Liver (tissue), 9 donors: ENCODE data around the gene PSME2. TPM values are rescaled to one million over a fixed set of nuclear protein-coding genes. Genes with fewer than 3 reads are reported as not detected.
A peak's percentile ranks its signal among the peaks of the same experiment; 100 is the strongest.

Experiments
- DNase-seq: peaks from one replicate; pipeline ENCODE4 v3.0.0-alpha.2; 2017; ENCODE audit warnings: low spot score
- H3K27ac ChIP-seq, 2 donors: one replicate each; pipeline ENCODE4 v1.7.0; 2013; ENCODE audit warnings: inconsistent platforms in 2 of 2, low read length in 2 of 2, control low read depth in 1 of 2, low read depth in 1 of 2, mild to moderate bottlenecking in 1 of 2
- H3K27me3 ChIP-seq, 4 donors: one replicate each; pipeline versions ENCODE4 v1.6.1 to v1.7.0; 2013; ENCODE audit warnings: low read length in 3 of 4, inconsistent platforms in 1 of 4, mild to moderate bottlenecking in 1 of 4, moderate library complexity in 1 of 4; ENCODE audit not compliant: control insufficient read depth in 4 of 4, insufficient read depth in 4 of 4
- H3K36me3 ChIP-seq, 4 donors: one replicate each; pipeline versions ENCODE4 v1.6.1 to v1.7.0; 2013; ENCODE audit warnings: low read length in 3 of 4, mild to moderate bottlenecking in 3 of 4, low read depth in 1 of 4, moderate library complexity in 1 of 4; ENCODE audit not compliant: control insufficient read depth in 4 of 4, insufficient read depth in 3 of 4
- H3K4me1 ChIP-seq, 4 donors: one replicate each; pipeline versions ENCODE4 v1.6.1 to v1.7.0; 2013; ENCODE audit warnings: low read length in 3 of 4, mild to moderate bottlenecking in 3 of 4, moderate library complexity in 1 of 4; ENCODE audit not compliant: control insufficient read depth in 4 of 4, insufficient read depth in 4 of 4
- H3K4me3 ChIP-seq, 3 donors: one replicate each; pipeline versions ENCODE4 v1.6.1 to v1.7.0; 2013; ENCODE audit warnings: low read length in 3 of 3, control low read depth in 1 of 3, low read depth in 1 of 3, mild to moderate bottlenecking in 1 of 3
- H3K9ac ChIP-seq, 2 donors: one replicate each; pipeline ENCODE4 v1.7.0; 2013; ENCODE audit warnings: low read length in 2 of 2, mild to moderate bottlenecking in 2 of 2, moderate library complexity in 2 of 2, control low read depth in 1 of 2, low read depth in 1 of 2
- H3K9me3 ChIP-seq, 4 donors: one replicate each; pipeline versions ENCODE4 v1.6.1 to v1.7.0; 2013; ENCODE audit warnings: low read length in 3 of 4; ENCODE audit not compliant: control insufficient read depth in 4 of 4
- ATF3 ChIP-seq: IDR thresholded peaks from 2 replicates; pipeline ENCODE4 v1.6.1; 2016; ENCODE audit warnings: antibody characterized with exemption
- EGR1 ChIP-seq, 2 donors: IDR thresholded peaks; 2 replicates each; pipeline ENCODE4 v1.6.1; 2016 to 2018; ENCODE audit warnings: antibody characterized with exemption in 2 of 2, low read depth in 2 of 2
- FOXA1 ChIP-seq: IDR thresholded peaks from 2 replicates; pipeline ENCODE4 v1.6.1; 2016; ENCODE audit warnings: antibody characterized with exemption
- FOXA2 ChIP-seq: IDR thresholded peaks from 2 replicates; pipeline ENCODE4 v1.6.1; 2016; ENCODE audit warnings: antibody characterized with exemption
- GABPA ChIP-seq, 2 donors: IDR thresholded peaks in 1 of 2; conservative IDR thresholded peaks in 1 of 2; 2 replicates each; pipeline ENCODE4 v1.6.1; 2016; ENCODE audit warnings: antibody characterized with exemption in 2 of 2, mild to moderate bottlenecking in 1 of 2, moderate library complexity in 1 of 2
- HNF4A ChIP-seq, 2 donors: conservative IDR thresholded peaks; 2 replicates each; pipeline ENCODE4 v1.6.1; 2016; ENCODE audit warnings: antibody characterized with exemption in 2 of 2, mild to moderate bottlenecking in 2 of 2
- HNF4G ChIP-seq: IDR thresholded peaks from 2 replicates; pipeline ENCODE4 v1.6.1; 2016; ENCODE audit warnings: antibody characterized with exemption
- JUND ChIP-seq, 2 donors: IDR thresholded peaks; 2 replicates each; pipeline ENCODE4 v1.6.1; 2016; ENCODE audit warnings: antibody characterized with exemption in 2 of 2
- NR2F2 ChIP-seq: IDR thresholded peaks from 2 replicates; pipeline ENCODE4 v1.6.1; 2016; ENCODE audit warnings: antibody characterized with exemption
- RAD21 ChIP-seq, 2 donors: IDR thresholded peaks; 2 replicates each; pipeline ENCODE4 v1.6.1; 2016; ENCODE audit warnings: antibody characterized with exemption in 2 of 2, mild to moderate bottlenecking in 2 of 2
- RXRA ChIP-seq, 2 donors: IDR thresholded peaks; 2 replicates each; pipeline ENCODE4 v1.6.1; 2017 to 2018; ENCODE audit warnings: antibody characterized with exemption in 2 of 2, mild to moderate bottlenecking in 1 of 2
- SP1 ChIP-seq: IDR thresholded peaks from 2 replicates; pipeline ENCODE4 v1.6.1; 2018; ENCODE audit warnings: antibody characterized with exemption, mild to moderate bottlenecking
- TAF1 ChIP-seq: conservative IDR thresholded peaks from 2 replicates; pipeline ENCODE4 v1.6.1; 2016; ENCODE audit warnings: antibody characterized with exemption, mild to moderate bottlenecking
- YY1 ChIP-seq: IDR thresholded peaks from 2 replicates; pipeline ENCODE4 v1.6.1; 2016; ENCODE audit warnings: antibody characterized with exemption, mild to moderate bottlenecking
- ZBTB33 ChIP-seq: IDR thresholded peaks from 2 replicates; pipeline ENCODE4 v1.6.1; 2016; ENCODE audit warnings: antibody characterized with exemption
- WGBS: extraction: QIAGEN DNeasy Blood & Tissue Kit; methylation state at CpG from one replicate; pipeline ENCODE4 v1.1.7; 2013; 5-methylcytosine and 5-hydroxymethylcytosine counted together
- polyA plus RNA-seq, 2 donors: library from polyadenylated mRNA; stranded (reverse) in 1 of 2; unstranded in 1 of 2; fragments of 200-250 nt in 1 of 2; fragments of >200 nt in 1 of 2; fragmentation: Nextera tagmentation in 1 of 2; extraction: Ambion mirVana in 1 of 2; gene quantifications; one replicate each; pipeline versions ENCODE4 v1.2.1 to v1.2.3, GENCODE V29; 2013 to 2015
- total RNA-seq, 2 donors: library from RNA; depleted of rRNA; stranded (reverse); fragments of >200 nt; gene quantifications; one replicate each; pipeline ENCODE4 v1.2.3, GENCODE V29; 2014
- TF ChIP-seq, protein P1 (sequence below): IDR thresholded peaks from 2 replicates; pipeline ENCODE4 v1.6.1; 2016; ENCODE audit warnings: antibody characterized with exemption, mild to moderate bottlenecking
- TF ChIP-seq, protein P2 (sequence below): fragments of 150-350 bp; IDR thresholded peaks from 2 replicates; pipeline ENCODE4 v1.5.1; 2017; ENCODE audit warnings: improper control_type of control experiment, low read depth, low read length; ENCODE audit not compliant: missing input control
- TF ChIP-seq, protein P3 (sequence below): IDR thresholded peaks from 2 replicates; pipeline ENCODE4 v1.6.1; 2016; ENCODE audit warnings: antibody characterized with exemption
- donor health status: healthy.
- donor health status: healthy.
- donor health status: healthy.
- donor health status: healthy.
- donor health status: healthy.

The PSME2 gene
- total and polyA plus RNA-seq, 4 donors, result 56.9 to 247 (median 92.7) TPM

GRCh38 chr14:24188251-24189058 lies 42.0 kb upstream of the PSME2 start, which contains the start of gene IPO4:
TSS of gene IPO4 (minus strand) at chr14:24188816. CDS start at chr14:24188787, 29 bp downstream.
- peaks cover 5 to 19% (median 10%) of the 10 kb centered on the region in 4 donors for H3K4me1 ChIP-seq
- H3K36me3 ChIP-seq, result peaks cover 11 to 48% (median 22%) of the 10 kb centered on the region in 4 donors

More at GRCh38 chr14:24188251-24189058, 42.0 kb upstream of the PSME2 start, which contains the start of gene IPO4:
- H3K27me3 ChIP-seq, result no peaks in the 10 kb centered on the region
- no peaks in the 10 kb centered on the region for H3K9me3 ChIP-seq
- peak within 1 kb of the TSS in 1 of 2 donors; percentile 50 for H3K9ac ChIP-seq
- peak within 1 kb of the TSS; percentile 72 to 84 for H3K27ac ChIP-seq
- peak; percentile 99 for TF ChIP-seq GABPA (IDR thresholded peaks at IDR 0.05 in 1 of 2, conservative IDR thresholded peaks at IDR 0.05 in 1 of 2)
- TF ChIP-seq ATF3, result no peak
- peak; percentile 29 to 36 for TF ChIP-seq HNF4A (conservative IDR thresholded peaks at IDR 0.05)
- peak; percentile 77 for TF ChIP-seq NR2F2
- TF ChIP-seq, protein P1, sequence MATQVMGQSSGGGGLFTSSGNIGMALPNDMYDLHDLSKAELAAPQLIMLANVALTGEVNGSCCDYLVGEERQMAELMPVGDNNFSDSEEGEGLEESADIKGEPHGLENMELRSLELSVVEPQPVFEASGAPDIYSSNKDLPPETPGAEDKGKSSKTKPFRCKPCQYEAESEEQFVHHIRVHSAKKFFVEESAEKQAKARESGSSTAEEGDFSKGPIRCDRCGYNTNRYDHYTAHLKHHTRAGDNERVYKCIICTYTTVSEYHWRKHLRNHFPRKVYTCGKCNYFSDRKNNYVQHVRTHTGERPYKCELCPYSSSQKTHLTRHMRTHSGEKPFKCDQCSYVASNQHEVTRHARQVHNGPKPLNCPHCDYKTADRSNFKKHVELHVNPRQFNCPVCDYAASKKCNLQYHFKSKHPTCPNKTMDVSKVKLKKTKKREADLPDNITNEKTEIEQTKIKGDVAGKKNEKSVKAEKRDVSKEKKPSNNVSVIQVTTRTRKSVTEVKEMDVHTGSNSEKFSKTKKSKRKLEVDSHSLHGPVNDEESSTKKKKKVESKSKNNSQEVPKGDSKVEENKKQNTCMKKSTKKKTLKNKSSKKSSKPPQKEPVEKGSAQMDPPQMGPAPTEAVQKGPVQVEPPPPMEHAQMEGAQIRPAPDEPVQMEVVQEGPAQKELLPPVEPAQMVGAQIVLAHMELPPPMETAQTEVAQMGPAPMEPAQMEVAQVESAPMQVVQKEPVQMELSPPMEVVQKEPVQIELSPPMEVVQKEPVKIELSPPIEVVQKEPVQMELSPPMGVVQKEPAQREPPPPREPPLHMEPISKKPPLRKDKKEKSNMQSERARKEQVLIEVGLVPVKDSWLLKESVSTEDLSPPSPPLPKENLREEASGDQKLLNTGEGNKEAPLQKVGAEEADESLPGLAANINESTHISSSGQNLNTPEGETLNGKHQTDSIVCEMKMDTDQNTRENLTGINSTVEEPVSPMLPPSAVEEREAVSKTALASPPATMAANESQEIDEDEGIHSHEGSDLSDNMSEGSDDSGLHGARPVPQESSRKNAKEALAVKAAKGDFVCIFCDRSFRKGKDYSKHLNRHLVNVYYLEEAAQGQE, result peak; percentile 58
- no peak for TF ChIP-seq FOXA2
- no peak for TF ChIP-seq ZBTB33
- TF ChIP-seq, protein P2, sequence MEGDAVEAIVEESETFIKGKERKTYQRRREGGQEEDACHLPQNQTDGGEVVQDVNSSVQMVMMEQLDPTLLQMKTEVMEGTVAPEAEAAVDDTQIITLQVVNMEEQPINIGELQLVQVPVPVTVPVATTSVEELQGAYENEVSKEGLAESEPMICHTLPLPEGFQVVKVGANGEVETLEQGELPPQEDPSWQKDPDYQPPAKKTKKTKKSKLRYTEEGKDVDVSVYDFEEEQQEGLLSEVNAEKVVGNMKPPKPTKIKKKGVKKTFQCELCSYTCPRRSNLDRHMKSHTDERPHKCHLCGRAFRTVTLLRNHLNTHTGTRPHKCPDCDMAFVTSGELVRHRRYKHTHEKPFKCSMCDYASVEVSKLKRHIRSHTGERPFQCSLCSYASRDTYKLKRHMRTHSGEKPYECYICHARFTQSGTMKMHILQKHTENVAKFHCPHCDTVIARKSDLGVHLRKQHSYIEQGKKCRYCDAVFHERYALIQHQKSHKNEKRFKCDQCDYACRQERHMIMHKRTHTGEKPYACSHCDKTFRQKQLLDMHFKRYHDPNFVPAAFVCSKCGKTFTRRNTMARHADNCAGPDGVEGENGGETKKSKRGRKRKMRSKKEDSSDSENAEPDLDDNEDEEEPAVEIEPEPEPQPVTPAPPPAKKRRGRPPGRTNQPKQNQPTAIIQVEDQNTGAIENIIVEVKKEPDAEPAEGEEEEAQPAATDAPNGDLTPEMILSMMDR, result no peak
- peak; percentile 75 for TF ChIP-seq YY1
- TF ChIP-seq RAD21 (IDR thresholded peaks at IDR 0.05), result peak; percentile 46 to 57
- TF ChIP-seq RXRA (IDR thresholded peaks at IDR 0.05), result peak; percentile 52 to 70
- no peak for TF ChIP-seq TAF1
- TF ChIP-seq SP1, result peak; percentile 68
- no peak for TF ChIP-seq JUND (IDR thresholded peaks at IDR 0.05)
- peak; percentile 24 for TF ChIP-seq FOXA1
- TF ChIP-seq, protein P3, sequence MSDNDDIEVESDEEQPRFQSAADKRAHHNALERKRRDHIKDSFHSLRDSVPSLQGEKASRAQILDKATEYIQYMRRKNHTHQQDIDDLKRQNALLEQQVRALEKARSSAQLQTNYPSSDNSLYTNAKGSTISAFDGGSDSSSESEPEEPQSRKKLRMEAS, result peak; percentile 100
- TF ChIP-seq HNF4G, result no peak
- no peak for TF ChIP-seq EGR1 (IDR thresholded peaks at IDR 0.05; ENCODE audit: low read depth in 2 of 2)
- DNase-seq, result peak; percentile 87
- WGBS, result under 1% methylated on average over 65 of the region's 65 CpGs
- H3K4me3 ChIP-seq, result peak within 1 kb of the TSS; percentile 73 to 85 (median 77)
